ENCODE data around the gene RBCK1.
"Not testable (repeated sequence)": the region's sequence is repeated elsewhere in the genome, so short reads cannot be mapped to it uniquely, and the experiment has no call there.

The RBCK1 gene

GRCh38 chr20:474581-474980 is 66.5 kb downstream of the RBCK1 start:
- TF ChIP-seq CTCF (conservative IDR thresholded peaks at IDR 0.05) (no peak), ZFX (IDR thresholded peaks at IDR 0.05) (no peak)
- no peak overlapping the region for H3K27ac ChIP-seq

DNA sequence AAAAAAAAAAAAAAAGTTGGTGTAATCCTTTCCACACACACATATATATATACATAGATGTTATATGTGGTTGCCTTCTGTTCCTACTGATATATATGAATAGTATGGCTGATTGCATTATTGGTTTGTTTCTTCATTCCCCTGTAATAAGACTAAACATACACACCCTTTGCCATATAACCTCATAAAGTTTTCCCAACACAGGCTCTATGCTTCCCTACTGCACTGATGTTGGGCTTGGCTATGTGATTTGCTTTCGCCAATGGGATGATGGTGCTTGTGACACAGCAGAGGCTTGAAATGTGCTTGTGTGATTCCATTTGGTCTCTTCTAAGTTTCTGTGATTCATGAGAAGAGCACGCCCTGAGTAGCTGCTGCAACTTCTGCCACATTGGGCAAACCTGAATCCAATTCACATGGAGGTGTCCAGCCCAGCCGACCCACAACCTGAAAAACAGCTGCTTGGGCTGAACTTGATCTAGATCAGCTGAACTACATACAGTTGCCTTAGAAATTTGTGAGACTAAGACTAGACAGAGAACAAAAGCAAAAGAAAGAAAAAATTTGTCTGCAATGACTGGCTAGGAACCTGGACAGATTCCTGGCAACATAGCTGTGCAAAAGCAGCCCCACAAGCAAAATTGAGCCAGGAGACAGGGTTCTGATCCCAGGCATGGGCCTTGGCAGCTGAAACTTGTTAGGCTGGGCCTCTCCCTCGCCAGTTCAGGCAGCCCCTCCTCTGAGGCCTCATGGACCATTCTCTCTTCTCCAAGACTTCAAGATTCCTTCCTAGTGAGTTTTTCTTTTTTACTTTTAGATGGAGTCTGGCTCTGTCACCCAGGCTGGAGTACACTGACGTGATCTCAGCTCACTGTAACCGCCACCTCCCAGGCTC is 67.6 kb downstream of the RBCK1 start:
- TF ChIP-seq CTCF (conservative IDR thresholded peaks at IDR 0.05) = no peak
- TF ChIP-seq ZFX (IDR thresholded peaks at IDR 0.05) = no peak

DNA sequence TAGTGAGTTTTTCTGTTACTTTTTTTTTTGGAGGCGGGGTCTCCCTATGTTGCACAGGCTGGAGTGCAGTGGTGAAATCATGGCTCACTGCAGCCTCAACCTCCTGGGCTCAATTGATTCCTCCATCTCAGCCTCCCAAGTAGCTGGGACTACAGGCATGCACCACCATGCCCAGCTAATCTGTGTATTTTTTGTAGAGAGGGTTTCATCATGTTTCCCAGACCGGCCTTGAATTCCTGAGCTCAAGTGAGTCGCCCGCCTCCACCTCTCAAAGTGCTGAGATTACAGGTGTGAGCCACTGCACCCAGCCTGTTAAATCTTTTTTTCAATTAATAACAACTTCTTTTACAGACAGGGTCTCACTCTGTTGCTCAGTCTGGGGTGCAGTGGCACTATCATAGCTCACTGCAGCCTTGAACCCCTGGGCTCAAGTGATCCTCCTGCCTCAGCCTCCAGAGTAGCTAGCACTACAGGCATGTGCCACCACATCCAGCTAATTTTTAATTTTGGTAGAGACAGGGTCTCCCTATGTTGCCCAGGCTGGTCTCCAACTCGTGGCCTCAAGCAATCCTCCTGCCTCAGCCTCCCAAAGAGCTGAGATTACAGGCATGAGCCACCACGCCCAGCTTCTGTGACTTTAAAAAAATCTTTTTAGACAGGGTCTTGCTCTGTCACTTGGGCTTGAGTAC is 68.6 kb downstream of the RBCK1 start:
- not testable (repeated sequence) for H3K27ac ChIP-seq

More for the DNA sequence above, 67.6 kb downstream of the RBCK1 start:
- no peak overlapping the region for H3K27ac ChIP-seq

DNA sequence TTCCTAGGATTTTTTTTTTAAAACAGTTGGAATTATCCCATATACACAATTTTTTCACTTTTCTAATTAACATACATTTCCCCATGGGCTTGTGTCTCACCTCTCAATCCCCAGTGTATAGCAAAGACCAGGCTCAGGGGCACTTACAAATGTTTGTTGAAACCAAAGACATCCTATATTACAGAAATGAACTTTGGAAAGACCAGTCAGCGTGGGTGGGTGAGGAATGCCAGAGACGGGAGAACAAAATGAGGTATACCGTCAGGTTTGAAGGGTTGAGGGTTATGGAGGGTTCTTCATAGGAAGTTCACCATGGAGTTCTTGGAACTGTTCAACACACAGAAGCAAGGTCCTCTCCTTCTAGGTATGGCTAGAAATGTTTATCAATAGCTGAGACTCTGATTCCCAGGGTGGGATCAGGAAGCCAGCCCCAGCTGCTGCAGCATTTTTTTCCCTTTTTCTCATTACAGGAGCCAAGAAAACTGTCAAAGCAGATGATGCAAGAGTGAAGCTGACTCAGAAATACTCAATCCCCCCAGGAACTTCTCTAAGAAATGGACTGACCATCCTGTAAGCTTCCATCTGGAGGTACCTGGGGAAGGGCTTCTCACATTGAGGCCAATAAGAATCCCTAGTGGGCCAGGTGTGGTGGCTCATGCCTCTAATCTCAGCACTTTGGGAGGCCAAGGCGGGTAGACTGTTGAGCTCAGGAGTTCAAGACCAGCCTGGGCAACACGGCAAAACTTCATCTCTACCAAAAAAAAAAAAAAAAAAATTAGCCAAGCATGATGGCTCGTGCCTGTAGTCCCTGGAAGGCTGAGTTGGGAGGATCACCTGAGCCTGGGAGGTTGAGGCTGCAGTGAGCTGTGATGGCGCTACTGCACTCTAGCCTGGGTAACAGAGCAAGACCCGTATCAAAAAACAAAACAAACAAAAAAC is 70.2 kb downstream of the RBCK1 start:
- H3K27ac ChIP-seq = peak overlapping the region; percentile 17; the same call in 1 of the 2 replicates
- TF ChIP-seq ZFX (IDR thresholded peaks at IDR 0.05) (no peak), CTCF (conservative IDR thresholded peaks at IDR 0.05) (no peak)

GRCh38 chr20:478949-479429 is 70.9 kb downstream of the RBCK1 start:
- TF ChIP-seq ZFX (IDR thresholded peaks at IDR 0.05) (no peak), CTCF (conservative IDR thresholded peaks at IDR 0.05) (peak; percentile 76)
- peak overlapping the region; percentile 17; the same call in 1 of the 2 replicates for H3K27ac ChIP-seq

GRCh38 chr20:479487-479886 is 71.4 kb downstream of the RBCK1 start:
- TF ChIP-seq ZFX (IDR thresholded peaks at IDR 0.05) (no peak), CTCF (conservative IDR thresholded peaks at IDR 0.05) (no peak)
- no peak overlapping the region for H3K27ac ChIP-seq

- H3K27ac ChIP-seq = no peak overlapping the region
- TF ChIP-seq CTCF (conservative IDR thresholded peaks at IDR 0.05) = no peak
- no peak for TF ChIP-seq ZFX (IDR thresholded peaks at IDR 0.05)
These were observed 71.9 kb downstream of the RBCK1 start for GRCh38 chr20:480044-480443.
